HG03095 (cell line): ENCODE results near the gene TUBE1.
"Not testable (repeated sequence)": the region's sequence is repeated elsewhere in the genome, so short reads cannot be mapped to it uniquely, and the experiment has no call there.

ENCODE experiments used
- ATAC-seq: cut with Tn5 transposase; IDR thresholded peaks from one replicate; pipeline ENCODE4 v1.9.1; 2021; ENCODE audit warnings: moderate library complexity; ENCODE audit not compliant: unreplicated experiment

TUBE1 gene, protein sequence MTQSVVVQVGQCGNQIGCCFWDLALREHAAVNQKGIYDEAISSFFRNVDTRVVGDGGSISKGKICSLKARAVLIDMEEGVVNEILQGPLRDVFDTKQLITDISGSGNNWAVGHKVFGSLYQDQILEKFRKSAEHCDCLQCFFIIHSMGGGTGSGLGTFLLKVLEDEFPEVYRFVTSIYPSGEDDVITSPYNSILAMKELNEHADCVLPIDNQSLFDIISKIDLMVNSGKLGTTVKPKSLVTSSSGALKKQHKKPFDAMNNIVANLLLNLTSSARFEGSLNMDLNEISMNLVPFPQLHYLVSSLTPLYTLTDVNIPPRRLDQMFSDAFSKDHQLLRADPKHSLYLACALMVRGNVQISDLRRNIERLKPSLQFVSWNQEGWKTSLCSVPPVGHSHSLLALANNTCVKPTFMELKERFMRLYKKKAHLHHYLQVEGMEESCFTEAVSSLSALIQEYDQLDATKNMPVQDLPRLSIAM

DNA sequence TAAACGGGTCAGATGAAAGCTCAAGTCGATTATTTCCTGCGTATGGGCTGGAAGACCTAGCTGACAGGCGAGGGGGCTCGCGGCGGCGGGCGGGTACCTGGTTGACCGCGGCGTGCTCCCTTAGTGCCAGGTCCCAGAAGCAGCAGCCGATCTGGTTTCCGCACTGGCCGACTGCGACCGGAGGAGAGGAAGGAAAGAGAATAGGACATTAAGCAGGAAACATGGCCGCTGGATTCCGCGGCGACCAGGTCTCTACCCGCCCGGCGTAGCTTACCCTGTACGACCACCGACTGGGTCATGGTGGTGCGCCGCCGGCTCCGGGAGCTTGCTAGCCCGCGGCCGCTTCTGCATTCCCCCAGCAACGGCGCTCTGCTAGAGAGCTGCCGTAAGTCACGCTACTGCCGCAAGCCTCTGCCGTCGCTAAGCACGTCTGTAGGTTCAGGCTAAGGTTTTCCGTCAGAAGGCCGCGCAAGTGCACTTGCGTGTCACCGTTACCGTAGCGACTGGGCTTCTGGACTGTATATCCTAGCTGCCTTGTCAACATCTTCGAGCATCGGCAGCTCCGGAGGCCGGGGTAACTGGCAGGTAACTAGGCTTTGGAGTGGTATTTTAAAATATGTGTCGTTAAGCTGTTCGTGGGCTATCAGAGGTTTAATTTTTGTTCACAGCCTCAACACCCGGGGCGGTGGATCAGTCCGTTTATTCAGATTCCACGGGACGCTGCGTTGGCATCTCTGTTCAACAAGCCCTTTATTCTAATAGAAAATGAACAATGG, at the start of gene TUBE1, which contains the start of gene FAM229B:
Gene TUBE1, minus strand, starts transcription at position 347 of the 776 bp plus-strand sequence. Its CDS starts 48 bp downstream, at position 299.
Gene FAM229B, plus strand, starts transcription at position 456 of the 776 bp plus-strand sequence. CDS start 11,693 bp downstream, outside the sequence.
- ATAC-seq = peak; percentile 97

DNA sequence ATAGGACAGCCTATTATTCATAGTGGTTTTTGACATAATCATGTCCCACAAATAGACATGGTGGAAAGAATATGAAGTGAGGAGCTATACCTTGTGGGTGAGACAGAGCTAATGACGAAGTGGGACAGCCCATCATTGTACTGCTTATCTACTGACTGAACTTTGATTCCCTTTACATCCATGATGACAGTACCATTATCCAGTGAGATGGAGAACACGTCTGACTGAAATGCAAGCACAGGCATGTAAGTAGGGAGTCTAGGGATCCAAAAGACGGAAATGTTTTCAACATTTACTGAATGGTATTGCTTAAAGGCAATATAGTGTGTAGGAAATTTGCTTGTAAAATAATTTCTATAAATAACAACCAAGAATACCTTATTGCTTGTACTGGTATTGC, 43.6 kb upstream of the TUBE1 start:
- no peak for ATAC-seq

DNA sequence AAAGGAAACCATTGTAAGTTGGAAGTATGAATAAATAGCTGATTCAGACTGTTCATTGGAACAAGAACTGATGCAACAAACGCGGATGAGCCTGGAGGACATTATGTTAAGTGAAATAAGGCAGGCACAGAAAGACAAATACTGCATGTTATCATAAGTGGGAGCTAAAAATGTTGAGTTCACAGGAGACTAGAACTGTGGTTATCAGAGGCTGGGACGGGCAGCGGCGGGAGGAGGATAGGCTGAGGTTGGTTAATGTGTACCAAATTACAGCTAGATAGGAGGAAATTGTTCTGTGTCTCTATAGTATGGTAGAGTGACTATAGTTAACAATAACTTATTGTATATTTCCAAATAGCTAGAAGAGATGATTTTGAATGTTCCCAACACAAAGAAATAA, 40.9 kb upstream of the TUBE1 start:
- ATAC-seq = no peak

DNA sequence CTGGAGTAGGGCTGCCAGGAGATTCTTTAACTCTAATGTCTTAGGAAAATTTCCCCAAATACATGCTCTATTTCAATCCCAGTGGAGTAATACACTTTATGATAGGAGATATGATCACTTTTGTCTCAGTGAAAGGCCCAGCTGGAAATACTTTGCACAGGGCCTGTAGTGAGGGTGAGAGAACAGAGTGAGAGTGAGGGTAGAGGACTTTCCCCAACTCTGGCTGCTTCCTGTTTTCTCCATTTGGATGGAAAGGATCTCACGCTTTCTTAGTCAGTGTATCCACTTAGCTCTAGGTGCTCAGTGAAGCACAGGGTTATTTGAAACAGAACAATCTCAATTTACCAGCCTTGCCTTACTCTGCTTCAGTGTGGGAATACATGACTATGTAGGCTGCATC, 36.7 kb upstream of the TUBE1 start:
- no peak for ATAC-seq

DNA sequence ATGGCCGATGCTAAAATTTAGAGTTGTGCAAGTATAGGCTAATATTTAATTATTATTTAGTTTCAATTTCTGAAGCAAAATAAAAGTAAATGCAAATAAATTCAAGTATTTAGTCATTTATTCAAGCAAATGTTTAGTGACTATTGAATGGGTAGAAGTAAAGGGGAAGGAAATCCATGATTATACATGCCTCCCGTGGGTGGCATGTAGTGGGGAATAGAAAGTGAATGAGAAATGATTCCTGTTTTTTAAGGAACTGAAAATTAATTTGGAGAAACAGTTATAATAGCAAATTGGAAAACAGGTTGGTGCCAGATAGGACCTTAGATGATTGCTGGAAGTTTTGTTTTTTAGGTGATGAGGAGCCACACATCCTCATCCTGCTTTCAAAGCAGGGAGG, 35.5 kb upstream of the TUBE1 start:
- ATAC-seq = no peak

DNA sequence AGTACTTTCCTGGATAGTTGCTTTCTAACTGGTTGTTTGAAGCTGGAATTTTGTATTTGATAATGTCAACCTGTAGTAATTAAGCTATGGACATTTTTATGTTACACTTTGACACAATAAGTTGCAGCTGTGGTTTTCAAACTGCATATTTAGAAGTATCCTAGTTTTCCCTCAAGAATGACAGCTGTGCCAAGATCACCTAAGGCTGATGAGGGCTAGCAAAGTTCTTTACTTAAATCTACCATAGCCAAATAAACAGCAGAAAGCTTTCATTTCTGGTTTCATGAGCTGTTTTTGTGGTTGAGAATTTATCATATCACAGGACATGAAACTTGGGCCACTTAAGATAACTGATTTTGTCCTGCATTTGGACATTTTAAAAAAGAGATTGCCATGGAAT, 30.8 kb upstream of the TUBE1 start:
- no peak for ATAC-seq

DNA sequence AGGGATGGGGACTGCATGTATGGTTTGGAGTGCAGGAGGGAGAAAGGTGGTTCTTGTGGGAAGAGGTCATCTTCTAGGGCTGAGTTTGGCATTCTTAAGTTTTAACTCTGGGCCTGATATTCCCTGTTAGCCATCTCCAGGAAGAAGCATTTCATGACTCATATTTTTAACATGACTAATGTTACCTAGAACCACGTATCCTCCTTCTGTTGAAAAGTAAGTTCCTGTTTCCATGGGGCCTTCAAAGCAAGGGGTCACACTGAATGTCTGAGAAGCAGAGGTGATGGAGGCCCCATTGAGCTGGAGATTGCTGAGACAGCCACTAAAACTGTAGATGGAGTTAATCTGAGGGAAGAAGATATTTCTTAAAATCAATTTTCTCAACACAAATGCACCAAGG, 30.3 kb upstream of the TUBE1 start:
- no peak for ATAC-seq

DNA sequence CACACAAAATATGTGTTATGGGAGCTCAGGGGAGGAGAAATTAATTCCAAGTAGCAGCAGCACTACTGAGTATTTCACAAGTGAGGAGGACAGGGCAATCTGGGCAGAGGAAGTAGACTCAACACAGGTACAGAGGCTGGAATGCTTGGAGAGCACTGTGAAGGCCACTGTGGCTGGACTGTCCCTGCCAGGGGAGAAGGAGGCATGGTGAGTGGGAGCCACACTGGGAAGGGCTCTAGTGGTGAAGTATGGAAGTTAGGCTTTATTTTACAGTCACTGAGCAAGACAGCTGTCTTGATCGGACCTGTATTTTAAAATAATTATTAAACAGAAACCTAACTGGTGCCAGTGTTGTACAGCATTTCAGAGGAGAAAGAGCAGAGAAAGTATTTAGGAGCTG, 28.9 kb upstream of the TUBE1 start:
- no peak for ATAC-seq

DNA sequence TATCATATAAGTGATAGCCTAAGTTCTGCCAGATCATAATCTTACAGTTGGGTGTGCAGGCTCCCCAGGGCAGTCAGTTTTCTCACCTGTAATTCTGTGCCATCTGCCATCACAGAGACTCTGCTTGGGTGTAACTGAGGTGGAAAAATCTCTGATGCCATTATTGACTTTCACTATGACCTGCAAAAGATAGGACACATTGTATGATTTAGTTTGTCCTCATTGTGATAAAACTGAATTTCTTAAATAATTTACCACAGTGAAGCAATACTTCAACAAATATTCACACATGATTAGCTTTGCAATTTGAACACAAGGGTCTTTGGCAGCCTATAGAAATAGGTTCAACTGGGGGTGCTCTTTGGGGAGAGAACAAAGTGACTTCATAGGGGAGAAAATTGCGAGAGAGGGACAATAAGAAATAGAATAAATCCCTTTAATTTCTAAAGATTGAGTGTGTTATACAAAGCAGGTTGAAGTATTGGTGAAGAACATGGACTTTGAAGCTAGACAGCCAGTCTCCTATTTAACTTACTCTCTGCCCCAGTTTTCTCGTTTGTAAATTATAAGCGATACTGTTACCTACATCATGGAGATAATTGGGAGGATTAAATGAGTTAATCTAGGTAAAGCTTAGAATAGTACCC, 27.4 kb upstream of the TUBE1 start:
- ATAC-seq = no peak

DNA sequence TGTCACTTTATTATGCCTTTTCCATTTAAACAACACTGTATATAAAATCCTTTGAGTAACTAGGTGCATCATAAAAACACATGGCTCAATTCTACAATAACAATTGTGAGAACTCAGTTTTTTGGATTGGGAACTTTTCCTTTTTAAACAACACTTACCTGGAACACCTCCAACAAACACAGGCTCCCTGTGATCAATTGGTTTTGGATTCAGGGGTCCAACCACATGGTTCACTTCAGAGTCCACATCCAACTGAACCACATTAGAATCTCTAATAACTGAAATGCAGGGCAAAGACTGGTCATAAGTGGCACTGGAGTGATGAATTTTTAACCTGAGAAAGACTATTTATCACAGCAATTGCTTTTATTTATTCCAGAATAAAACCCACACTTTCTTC, 26.6 kb upstream of the TUBE1 start:
- no peak for ATAC-seq

DNA sequence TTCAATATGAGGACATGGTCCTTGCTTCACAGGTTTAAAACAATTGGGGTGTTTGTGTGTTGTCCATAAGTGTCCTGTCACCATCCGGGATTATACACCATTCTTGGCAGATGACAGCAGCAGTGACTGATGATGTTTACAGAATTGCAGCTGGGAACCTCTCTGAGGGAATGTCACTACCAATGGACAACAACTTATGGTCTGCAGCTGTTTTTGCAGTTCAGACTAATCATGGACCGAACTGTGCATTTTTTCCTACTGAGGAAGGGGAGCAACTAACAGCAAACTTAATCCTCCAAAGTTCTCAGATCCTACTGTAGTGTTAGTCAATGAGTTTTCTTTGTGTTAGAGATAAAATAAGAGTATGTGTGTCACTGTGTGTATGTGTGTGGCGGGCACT, 26.1 kb upstream of the TUBE1 start:
- no peak for ATAC-seq

DNA sequence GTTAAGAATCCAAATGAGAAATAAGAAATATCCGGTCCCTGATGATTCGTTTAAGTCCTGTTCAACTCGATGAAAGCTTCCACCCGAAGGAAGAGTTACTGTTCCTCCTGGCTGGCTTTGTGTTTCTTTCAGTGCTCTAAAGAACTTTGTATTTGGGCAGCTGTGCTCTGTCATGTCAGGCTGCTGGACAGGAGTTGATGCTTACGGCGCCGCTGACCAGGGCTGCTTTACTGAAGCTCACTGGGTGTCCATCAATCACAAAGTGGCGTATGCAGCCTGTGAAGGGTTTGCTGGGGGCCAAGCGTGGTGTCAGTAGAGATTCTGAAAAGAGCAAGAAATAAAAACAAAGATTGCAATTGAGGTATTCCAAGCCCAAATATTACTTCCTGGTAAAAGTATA, 22.0 kb upstream of the TUBE1 start:
- ATAC-seq = no peak

DNA sequence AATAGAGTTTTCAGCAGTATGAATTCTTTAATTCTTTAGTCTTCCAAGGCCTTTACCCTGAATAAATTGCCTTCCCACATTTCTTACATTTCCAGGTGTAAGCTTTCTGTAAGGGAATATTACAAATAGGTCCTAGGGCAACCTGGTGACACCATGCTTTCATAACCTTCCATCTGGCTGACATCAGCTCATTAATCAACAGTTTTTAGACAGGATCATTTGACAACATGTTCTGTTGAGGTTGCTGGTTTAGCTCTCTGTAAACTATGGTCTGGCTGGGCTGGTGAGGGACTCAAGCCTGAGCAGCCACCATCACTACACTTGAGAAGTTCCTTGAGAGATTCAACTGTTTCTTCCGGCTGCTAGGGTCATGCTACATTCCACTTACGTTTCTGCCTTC, 19.3 kb upstream of the TUBE1 start:
- ATAC-seq = no peak

DNA sequence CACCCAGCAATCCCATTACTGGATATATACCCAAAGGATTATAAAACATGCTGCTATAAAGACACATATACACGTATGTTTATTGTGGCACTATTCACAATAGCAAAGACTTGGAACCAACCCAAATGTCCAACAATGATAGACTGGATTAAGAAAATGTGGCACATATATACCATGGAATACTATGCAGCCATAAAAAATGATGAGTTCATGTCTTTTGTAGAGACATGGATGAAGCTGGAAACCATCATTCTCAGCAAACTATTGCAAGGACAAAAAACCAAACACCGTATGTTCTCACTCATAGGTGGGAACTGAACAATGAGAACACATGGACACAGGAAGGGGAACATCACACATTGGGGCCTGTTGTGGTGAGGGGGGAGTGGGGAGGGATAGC, 18.7 kb upstream of the TUBE1 start:
- not testable (repeated sequence) for ATAC-seq

DNA sequence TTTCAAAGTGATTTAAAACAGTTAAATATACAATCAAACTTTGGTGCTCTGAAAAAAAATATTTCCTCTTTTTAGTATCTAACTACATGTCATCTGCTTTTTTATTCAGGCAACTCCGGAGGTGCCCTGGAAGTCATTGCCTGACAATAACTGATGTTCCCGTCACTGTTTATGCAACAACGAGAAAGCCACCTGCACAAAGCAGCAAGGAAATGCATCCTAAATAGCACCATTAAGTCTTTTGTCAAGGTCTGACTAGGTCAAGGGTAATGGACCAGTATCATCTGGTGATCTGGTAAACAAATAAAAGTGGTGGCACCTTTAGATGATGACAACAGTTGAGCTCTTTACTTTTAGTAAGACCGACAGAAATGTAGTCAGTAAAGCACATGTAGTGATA, 13.3 kb upstream of the TUBE1 start:
- no peak for ATAC-seq

DNA sequence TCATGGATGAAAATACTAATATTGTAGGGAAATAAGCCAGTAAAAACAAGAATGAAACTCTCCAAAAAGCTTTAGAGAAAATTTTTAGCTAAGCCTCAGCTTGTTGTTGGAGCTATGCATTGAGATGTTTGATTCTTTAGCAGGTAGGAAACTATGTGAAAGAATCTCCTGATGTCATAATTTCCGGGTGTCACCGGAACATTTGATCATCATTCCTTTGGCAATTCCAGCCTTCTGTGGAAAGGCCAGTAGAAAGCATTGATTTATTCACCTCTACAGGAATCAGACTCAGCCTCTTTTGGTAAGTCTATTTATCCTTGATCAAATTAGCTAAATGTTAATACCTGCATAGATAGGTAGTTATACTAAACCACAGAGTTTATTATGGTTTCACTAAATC, 9.6 kb upstream of the TUBE1 start:
- ATAC-seq = no peak

DNA sequence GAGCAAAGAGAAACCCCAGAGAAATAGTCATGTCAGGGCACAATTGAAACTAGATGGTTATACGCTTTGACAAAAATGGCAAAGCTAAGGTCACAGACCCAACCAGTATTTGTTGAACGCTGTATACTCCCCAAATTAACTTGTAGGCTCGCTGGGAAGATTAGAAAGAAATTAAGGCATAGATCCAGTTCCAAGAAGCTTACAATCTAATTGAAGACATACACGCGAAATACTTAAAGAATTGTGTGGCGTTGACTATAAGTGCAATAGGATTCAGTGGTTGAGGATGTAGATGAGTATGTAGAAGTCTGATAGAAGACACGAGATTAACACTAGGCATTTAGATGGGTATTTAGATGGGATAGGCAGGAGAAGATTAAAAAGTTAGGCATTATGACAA, 634 bp upstream of the TUBE1 start:
- ATAC-seq = no peak

DNA sequence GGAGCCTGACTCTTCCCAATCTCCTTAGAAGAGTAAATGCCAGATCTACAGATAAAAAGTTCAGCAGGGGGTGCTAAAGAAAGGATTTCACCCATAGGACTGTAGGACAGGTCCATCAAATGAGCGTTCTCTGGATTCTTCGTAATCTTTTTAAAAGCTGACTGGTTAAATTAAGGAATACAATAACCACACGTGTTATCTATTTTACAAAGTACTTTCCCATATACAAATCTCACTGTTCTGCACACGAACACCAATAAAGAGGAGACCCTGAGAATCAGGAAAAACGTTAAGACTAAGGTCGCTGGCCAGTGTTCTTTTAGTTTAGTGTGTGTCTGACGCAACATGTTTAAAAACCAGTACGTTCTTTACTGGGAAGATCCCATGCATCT, 542 bp downstream of the TUBE1 start:
- peak; percentile 31 for ATAC-seq

DNA sequence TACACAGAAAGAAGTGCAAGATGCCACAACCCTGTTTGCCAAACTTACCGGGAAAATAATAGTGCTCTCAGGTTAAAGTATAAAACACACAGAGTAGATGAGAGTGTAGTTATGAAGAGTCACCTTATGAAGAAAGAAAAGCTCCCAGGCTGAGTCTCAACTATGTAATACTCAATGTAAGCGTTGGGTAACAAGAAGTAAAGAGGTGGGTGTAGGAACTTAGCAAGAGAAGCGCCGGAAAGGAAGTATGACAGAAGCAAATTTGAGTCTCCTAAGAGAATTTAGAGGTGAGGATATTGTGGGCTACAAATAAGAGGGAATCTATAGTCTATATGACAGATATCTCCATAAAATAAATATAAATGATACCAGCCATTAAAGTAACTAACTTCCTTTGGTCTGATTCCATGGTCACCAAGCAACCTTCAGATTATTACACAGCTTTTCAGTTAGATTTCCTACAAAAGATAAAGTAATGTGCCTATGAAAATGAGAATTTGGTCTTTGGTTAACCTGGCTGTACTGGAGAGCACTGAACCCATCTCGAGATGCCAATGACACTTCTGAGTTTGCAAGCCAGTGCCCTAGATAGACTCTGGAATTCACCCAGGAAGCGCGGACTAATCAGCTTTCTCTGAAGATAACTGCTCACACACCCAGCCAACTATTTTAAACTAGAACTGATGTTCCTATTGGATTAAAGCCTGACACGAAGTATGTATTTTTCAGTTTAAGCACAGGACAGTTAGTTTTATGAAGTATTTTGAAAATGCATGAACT, 1.8 kb downstream of the TUBE1 start:
- no peak for ATAC-seq

DNA sequence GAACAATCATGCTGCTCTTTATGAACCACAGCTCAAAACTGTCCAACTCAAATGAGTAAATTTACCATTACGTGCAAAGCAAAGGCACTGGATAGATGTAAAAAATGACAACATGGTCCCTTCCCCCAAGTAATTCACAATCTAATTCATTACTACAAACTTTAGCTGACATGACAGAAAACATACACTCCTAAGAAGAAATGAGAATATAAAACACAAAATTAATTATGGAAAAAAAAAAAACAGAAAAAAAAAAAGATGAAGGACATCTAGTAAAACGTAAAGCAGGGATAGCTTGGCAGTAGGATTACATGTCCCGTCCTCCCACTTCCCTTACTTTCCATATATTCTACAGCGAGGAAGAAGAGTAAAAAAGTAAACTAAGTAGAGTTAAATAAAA, 5.7 kb downstream of the TUBE1 start:
- no peak for ATAC-seq

DNA sequence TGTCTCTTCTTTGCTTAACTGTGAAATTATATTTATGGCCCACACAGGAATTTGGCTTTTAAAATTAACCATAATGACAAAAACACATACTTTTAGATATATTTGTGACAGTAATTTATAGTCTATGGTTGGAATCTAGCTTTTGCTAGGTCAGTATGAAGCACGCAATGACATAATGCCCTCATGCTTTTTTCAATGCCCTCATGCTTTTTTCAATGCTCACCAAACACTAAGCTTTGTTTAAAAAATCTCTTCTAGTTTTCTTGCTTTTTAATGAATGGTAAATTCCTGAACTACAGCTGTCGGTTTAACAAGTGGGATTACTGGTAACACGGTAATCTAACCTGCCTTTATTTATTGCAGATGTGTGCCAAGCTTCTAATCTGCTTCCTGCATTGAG, 20.7 kb downstream of the TUBE1 start:
- ATAC-seq = no peak
